Spinal cord (tissue), 10 donors: ENCODE data around the gene BUD23. TPM values are rescaled to one million over a fixed set of nuclear protein-coding genes. Genes with fewer than 3 reads are reported as not detected.
"Not testable (repeated sequence)": the region's sequence is repeated elsewhere in the genome, so short reads cannot be mapped to it uniquely, and the experiment has no call there.

Experiments
- DNase-seq, 6 donors: peaks; one replicate each; pipeline versions ENCODE4 v3.0.0 to v3.0.0-alpha.2; 2013 to 2015; ENCODE audit warnings: low spot score in 6 of 6, low read depth in 4 of 6
- H3K27ac ChIP-seq: one replicate; pipeline ENCODE4 v1.5.1; 2013; ENCODE audit warnings: low read depth, low read length, control low read depth
- H3K27me3 ChIP-seq: one replicate; pipeline ENCODE4 v1.6.1; 2013; ENCODE audit warnings: low read length; ENCODE audit not compliant: control insufficient read depth, insufficient read depth
- H3K36me3 ChIP-seq: one replicate; pipeline ENCODE4 v1.6.1; 2013; ENCODE audit warnings: low read length; ENCODE audit not compliant: control insufficient read depth, insufficient read depth
- H3K4me1 ChIP-seq: one replicate; pipeline ENCODE4 v1.6.1; 2013; ENCODE audit warnings: low read length; ENCODE audit not compliant: control insufficient read depth, insufficient read depth
- H3K4me3 ChIP-seq: one replicate; pipeline ENCODE4 v1.5.1; 2013; ENCODE audit warnings: low read depth, low read length, control low read depth
- H3K9me3 ChIP-seq: one replicate; pipeline ENCODE4 v1.6.1; 2013; ENCODE audit warnings: low read length; ENCODE audit not compliant: control insufficient read depth, insufficient read depth
- WGBS: methylation state at CpG from one replicate; pipeline ENCODE4 v1.1.5; 2013; ENCODE audit warnings: missing lambda C conversion rate; ENCODE audit not compliant: insufficient coverage; 5-methylcytosine and 5-hydroxymethylcytosine counted together
- polyA plus RNA-seq, 2 donors: library from polyadenylated mRNA; unstranded; fragments of 120-200 nt; gene quantifications; one replicate each; pipeline ENCODE4 v1.2.1, GENCODE V29; 2013; ENCODE audit not compliant: insufficient read length in 2 of 2
- total RNA-seq, 2 donors: library from RNA; depleted of rRNA in 1 of 2; stranded (reverse); fragments of 120-200 nt in 1 of 2; fragments of >200 nt in 1 of 2; gene quantifications; one replicate each; pipeline versions ENCODE4 v1.2.3 to v1.2.4, GENCODE V29; 2013 to 2014
- donor health status: healthy.

BUD23 gene
- total and polyA plus RNA-seq, 4 donors = 24.6 to 107 (median 55.8) TPM

DNA sequence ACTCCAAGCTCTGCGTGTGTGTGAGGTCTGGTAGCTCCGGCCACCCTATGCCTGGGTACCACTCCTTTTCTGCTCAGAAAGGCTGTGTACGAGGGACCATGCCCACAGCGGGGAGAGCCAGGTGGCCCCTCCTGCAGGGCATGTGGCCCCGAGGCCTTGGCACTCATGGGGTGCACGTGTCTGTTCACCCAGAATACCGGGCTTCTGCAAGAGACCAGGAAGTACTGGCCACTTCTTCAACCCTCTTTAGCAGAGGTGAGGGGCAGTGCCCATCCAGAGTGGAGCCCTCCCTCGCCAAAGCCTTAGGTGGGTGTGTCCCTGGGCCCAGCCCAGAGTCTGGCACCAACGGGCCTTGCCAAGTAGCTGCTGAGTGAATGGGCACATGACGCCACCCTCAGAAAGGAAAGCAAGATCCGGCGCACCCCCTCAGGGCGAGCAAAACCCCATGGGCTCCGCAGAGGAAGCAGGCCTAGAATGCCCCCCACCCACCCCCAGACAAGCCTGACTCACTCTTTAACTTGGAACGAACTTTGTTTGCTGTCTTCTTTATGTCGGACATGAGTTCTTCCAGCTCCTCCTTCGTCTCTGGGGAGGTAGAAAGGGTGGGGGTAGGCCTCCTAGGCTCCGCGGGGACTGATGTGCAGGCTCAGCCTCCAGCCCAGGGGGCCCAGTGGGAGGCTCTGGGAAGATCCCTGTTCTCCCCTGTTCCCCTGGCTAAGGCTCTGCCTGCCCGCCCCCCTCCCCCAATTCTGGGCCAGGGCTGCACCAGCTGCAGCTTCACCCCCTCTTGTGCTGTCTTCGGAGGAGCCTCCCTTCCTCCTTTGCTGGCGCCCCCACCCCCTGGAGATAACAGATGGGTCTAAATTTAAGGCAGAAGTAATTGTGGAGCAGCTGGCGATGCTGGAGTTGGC, 21.5 kb downstream of the BUD23 start:
- no peak overlapping the region for H3K4me3 ChIP-seq
- peaks cover 86% of the 10 kb centered on the region for H3K36me3 ChIP-seq
- no peaks in the 10 kb centered on the region for H3K27me3 ChIP-seq
- no peaks in the 10 kb centered on the region for H3K9me3 ChIP-seq
- WGBS = 72% methylated on average over 13 of the region's 23 CpGs
- DNase-seq = peak in 2 of 6 donors; percentile 59 to 67
- H3K27ac ChIP-seq = no peak overlapping the region
- H3K4me1 ChIP-seq = peaks cover 20% of the 10 kb centered on the region

GRCh38 chr7:73705551-73705920, 22.1 kb downstream of the BUD23 start:
- Histone ChIP-seq H3K4me1 (peaks cover 20% of the 10 kb centered on the region), H3K27ac (no peak overlapping the region), H3K36me3 (peaks cover 82% of the 10 kb centered on the region)

GRCh38 chr7:73706126-73707044, 23.0 kb downstream of the BUD23 start:
- Histone ChIP-seq H3K36me3 (peaks cover 76% of the 10 kb centered on the region), H3K4me1 (peaks cover 20% of the 10 kb centered on the region), H3K27me3 (no peaks in the 10 kb centered on the region), H3K9me3 (no peaks in the 10 kb centered on the region), H3K4me3 (no peak overlapping the region), H3K27ac (no peak overlapping the region)
- no peak for DNase-seq
- WGBS = 64% methylated on average over 19 of the region's 25 CpGs

More at GRCh38 chr7:73705551-73705920, 22.1 kb downstream of the BUD23 start:
- Histone ChIP-seq H3K27me3 (no peaks in the 10 kb centered on the region), H3K9me3 (no peaks in the 10 kb centered on the region), H3K4me3 (no peak overlapping the region)
- WGBS = 93% methylated on average over 8 of the region's 10 CpGs
- no peak for DNase-seq

DNA sequence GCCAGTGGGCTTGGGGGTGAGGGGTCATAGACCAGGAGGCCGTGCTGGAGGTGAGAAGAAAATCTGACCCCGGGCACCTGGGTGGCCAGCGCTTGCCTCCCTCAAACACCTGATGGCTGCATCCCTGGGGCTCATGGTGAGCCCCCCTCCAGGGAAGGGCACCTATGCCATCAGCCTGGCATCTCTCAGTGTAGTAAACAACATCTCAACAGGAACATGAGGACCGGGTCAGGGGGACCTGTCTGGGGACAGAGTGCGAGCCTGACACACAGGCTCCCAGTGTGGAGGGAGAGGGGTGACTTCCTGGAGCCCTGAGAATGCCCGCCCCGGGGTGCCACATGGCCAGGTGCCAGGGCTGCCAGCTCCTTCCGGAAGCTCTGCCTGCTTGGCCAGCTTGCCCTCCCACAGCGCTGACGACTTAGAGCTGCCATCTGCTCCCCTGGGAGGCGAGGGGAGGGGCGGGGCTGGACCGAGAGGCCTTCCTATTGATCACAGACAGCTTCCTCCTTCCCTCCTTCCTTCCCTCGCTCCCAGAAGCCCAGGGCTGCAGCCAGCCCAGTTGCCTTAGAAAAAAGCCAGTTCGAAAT, 23.7 kb downstream of the BUD23 start:
- Histone ChIP-seq H3K9me3 (no peaks in the 10 kb centered on the region), H3K4me1 (peaks cover 20% of the 10 kb centered on the region), H3K27ac (no peak overlapping the region), H3K27me3 (no peaks in the 10 kb centered on the region), H3K36me3 (peaks cover 73% of the 10 kb centered on the region), H3K4me3 (no peak overlapping the region)
- 50% methylated on average over 12 of the region's 15 CpGs for WGBS
- DNase-seq = peak in 2 of 6 donors; percentile 44 to 82

DNA sequence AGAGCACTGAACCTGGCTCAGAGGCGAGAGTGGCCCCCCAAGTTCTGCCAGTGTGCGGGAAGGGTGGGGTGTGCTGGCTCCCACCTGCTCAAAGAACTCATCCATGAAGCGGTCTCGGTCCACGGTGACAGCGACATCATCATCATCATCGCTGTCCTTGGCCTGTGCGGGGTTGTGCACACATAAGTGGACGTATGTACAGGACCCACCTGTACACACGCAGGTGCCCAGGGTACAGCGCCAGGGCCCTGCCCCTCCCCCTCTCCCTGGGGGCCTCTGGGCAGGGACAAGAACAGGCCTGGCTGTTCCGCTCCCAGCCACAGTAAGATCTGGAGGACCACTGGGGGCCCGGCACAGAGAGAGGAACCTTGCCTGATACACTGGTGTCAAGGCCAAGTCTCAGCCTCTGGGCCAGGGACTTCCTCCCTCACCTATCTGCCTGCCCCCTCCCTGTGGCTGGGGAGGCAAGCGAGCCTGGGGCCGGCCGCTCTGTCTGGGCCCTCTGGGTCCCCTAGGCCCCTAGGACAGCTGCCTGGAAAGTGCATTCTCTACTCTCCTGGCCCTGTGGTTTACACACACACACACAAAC, 25.7 kb downstream of the BUD23 start:
- WGBS = 96% methylated on average over 16 of the region's 16 CpGs
- H3K9me3 ChIP-seq = no peaks in the 10 kb centered on the region
- H3K36me3 ChIP-seq = peaks cover 55% of the 10 kb centered on the region
- DNase-seq = no peak
- no peaks in the 10 kb centered on the region for H3K27me3 ChIP-seq
- no peak overlapping the region for H3K4me3 ChIP-seq
- no peak overlapping the region for H3K27ac ChIP-seq
- H3K4me1 ChIP-seq = peaks cover 18% of the 10 kb centered on the region

- H3K27ac ChIP-seq = no peak overlapping the region
- H3K36me3 ChIP-seq = peaks cover 32% of the 10 kb centered on the region
Observed at GRCh38 chr7:73712773-73713172, 29.4 kb downstream of the BUD23 start.

GRCh38 chr7:73713319-73713718, 29.9 kb downstream of the BUD23 start:
- H3K4me3 ChIP-seq, DNase-seq, H3K27me3 ChIP-seq, H3K9me3 ChIP-seq, H3K27ac ChIP-seq: not testable (repeated sequence)
- WGBS = 95% methylated on average over 5 of the region's 6 CpGs
- Histone ChIP-seq H3K4me1 (peaks cover 13% of the 10 kb centered on the region), H3K36me3 (peaks cover 29% of the 10 kb centered on the region)

More at GRCh38 chr7:73712773-73713172, 29.4 kb downstream of the BUD23 start:
- Histone ChIP-seq H3K9me3 (no peaks in the 10 kb centered on the region), H3K4me3 (no peak overlapping the region), H3K4me1 (peaks cover 8% of the 10 kb centered on the region), H3K27me3 (no peaks in the 10 kb centered on the region)
- no peak for DNase-seq
- no CpG with 5 or more reads among the region's 1 CpG for WGBS

- 77% methylated on average over 11 of the region's 16 CpGs for WGBS
- no peak overlapping the region for H3K4me3 ChIP-seq
- no peaks in the 10 kb centered on the region for H3K9me3 ChIP-seq
- no peaks in the 10 kb centered on the region for H3K27me3 ChIP-seq
- H3K27ac ChIP-seq = no peak overlapping the region
- no peak for DNase-seq
- H3K36me3 ChIP-seq = peaks cover 14% of the 10 kb centered on the region
- H3K4me1 ChIP-seq = peaks cover 29% of the 10 kb centered on the region
Observed at GRCh38 chr7:73715648-73716317, 32.4 kb downstream of the BUD23 start.
